ENCODE measurements around the gene TBXA2R. TPM values are rescaled to one million over a fixed set of nuclear protein-coding genes. Genes with fewer than 3 reads are reported as not detected.

Gene TBXA2R
- total and polyA plus RNA-seq, 2 experiments from 2014 or later, result 0.76 to 2.6 TPM

GRCh38 chr19:3580156-3580934 is 26.3 kb downstream of the TBXA2R start:
- TF ChIP-seq EZH2 (IDR thresholded peaks at IDR 0.05; ENCODE audit: insufficient read depth, poor library complexity, severe bottlenecking) (no peak), EZH2phosphoT487 (IDR thresholded peaks at IDR 0.05; ENCODE audit: insufficient read depth, low read depth) (no peak)
- Histone ChIP-seq H3K4me3 (no peak overlapping the region), H3K36me3 (ENCODE audit: low read depth) (no peaks in the 10 kb centered on the region), H3K79me2 (ENCODE audit: insufficient read depth) (no peaks in the 10 kb centered on the region), H3F3A (ENCODE audit: insufficient read depth) (peaks cover 24% of the 10 kb centered on the region), H4K20me1 (ENCODE audit: insufficient read depth) (no peaks in the 10 kb centered on the region), H3K9me2 (ENCODE audit: insufficient read depth) (no peaks in the 10 kb centered on the region), H3K9ac (peak overlapping the region; percentile 28), H3K9me3 (ENCODE audit: low read depth) (no peaks in the 10 kb centered on the region), H3K4me1 (ENCODE audit: insufficient read depth) (peaks cover 20% of the 10 kb centered on the region), H3K27me3 (replicated peaks; ENCODE audit: insufficient read depth) (no peaks in the 10 kb centered on the region), H3K27ac (peak overlapping the region; percentile 63), H2AFZ (no peak overlapping the region), H3K4me2 (ENCODE audit: unreplicated experiment) (peak overlapping the region; percentile 48)
- WGBS, 2 experiments (ENCODE audit: low coverage in 1 of 2, low lambda C conversion rate in 2 of 2, missing lambda C conversion rate in 2 of 2), result 18 to 21% methylated on average over 11 of the region's 11 CpGs
- in situ Hi-C loops (cut with MboI), result no loop called here
- peak; percentile 97 for DNase-seq

DNA sequence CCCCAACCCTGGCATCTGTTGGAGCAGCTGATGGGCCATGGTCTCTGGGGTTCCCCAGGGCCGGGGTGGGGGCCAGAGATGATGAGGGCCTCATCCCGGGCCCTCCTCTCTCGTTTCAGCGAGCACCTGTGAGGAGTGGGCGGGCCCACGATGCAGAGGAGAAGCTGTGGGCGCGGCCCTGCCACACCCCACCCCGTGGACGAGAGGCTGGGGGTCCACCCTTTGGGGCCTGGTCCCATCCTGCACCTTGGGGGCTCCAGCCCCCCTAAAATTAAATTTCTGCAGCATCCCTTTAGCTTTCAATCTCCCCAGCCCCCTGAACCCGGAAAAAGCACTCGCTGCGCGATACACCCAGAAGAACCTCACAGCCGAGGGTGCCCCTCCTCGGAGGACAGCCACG is 28.3 kb downstream of the TBXA2R start:
- Histone ChIP-seq H3K9me3 (ENCODE audit: low read depth) (no peaks in the 10 kb centered on the region), H3K4me3 (no peak overlapping the region), H3F3A (ENCODE audit: insufficient read depth) (peaks cover 35% of the 10 kb centered on the region), H3K79me2 (ENCODE audit: insufficient read depth) (no peaks in the 10 kb centered on the region; the same call in 1 of the 2 replicates), H3K9me2 (ENCODE audit: insufficient read depth) (no peaks in the 10 kb centered on the region), H3K9ac (no peak overlapping the region), H4K20me1 (ENCODE audit: insufficient read depth) (no peaks in the 10 kb centered on the region), H3K27ac (no peak overlapping the region), H3K4me1 (ENCODE audit: insufficient read depth) (peaks cover 20% of the 10 kb centered on the region), H3K27me3 (replicated peaks; ENCODE audit: insufficient read depth) (no peaks in the 10 kb centered on the region), H3K36me3 (ENCODE audit: low read depth) (no peaks in the 10 kb centered on the region), H2AFZ (no peak overlapping the region), H3K4me2 (ENCODE audit: unreplicated experiment) (no peak overlapping the region)
- WGBS, 2 experiments (ENCODE audit: low coverage in 1 of 2, low lambda C conversion rate in 2 of 2, missing lambda C conversion rate in 2 of 2), result 71 to 72% methylated on average over 13 to 17 of the region's 17 CpGs
- in situ Hi-C loops (cut with MboI), result no loop called here
- TF ChIP-seq EZH2phosphoT487 (IDR thresholded peaks at IDR 0.05; ENCODE audit: insufficient read depth, low read depth), result no peak
- no peak for TF ChIP-seq EZH2 (IDR thresholded peaks at IDR 0.05; ENCODE audit: insufficient read depth, poor library complexity, severe bottlenecking)
- no peak for DNase-seq

DNA sequence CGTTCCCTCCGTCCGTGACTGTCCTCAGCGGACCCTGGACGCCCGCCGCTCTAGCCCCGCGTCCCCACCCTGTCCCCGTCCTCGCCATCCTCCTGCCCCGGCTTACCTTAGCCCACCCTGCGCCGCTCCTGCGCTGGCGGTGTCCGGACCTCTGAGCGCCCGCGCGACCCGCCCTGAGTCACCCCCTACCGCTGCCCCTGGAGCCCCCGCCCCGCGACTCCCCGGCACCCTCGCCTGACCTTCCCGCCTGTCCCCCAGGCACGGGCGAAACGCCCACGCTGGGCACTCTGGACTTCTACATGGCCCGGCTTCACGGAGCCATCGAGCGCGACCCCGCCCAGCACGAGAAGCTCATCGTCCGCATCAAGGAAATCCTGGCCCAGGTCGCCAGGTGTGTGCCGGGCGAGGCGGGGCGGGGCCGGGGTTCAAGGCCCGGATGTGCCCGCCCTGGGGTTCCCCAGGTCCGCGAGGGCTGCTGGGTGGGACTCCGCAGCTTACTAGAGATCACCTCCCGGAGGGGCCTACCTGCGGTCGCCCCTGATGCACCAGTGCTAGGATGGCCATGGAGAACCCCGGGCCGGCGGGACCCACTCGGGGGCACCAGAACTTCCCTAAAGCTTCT is 28.8 kb downstream of the TBXA2R start:
- in situ Hi-C loops (cut with MboI), result no loop called here

GRCh38 chr19:3576696-3577443 is 29.8 kb downstream of the TBXA2R start:
- TF ChIP-seq EZH2 (IDR thresholded peaks at IDR 0.05; ENCODE audit: insufficient read depth, poor library complexity, severe bottlenecking) (no peak), EZH2phosphoT487 (IDR thresholded peaks at IDR 0.05; ENCODE audit: insufficient read depth, low read depth) (no peak)
- H3K9me3 ChIP-seq (ENCODE audit: low read depth), result no peaks in the 10 kb centered on the region
- H3K27ac ChIP-seq, result no peak overlapping the region
- H3K9me2 ChIP-seq (ENCODE audit: insufficient read depth), result no peaks in the 10 kb centered on the region
- no peaks in the 10 kb centered on the region; the same call in 1 of the 2 replicates for H3K79me2 ChIP-seq (ENCODE audit: insufficient read depth)
- H4K20me1 ChIP-seq (ENCODE audit: insufficient read depth), result no peaks in the 10 kb centered on the region
- peaks cover 20% of the 10 kb centered on the region for H3K4me1 ChIP-seq (ENCODE audit: insufficient read depth)
- peak overlapping the region; percentile 20; the same call in 1 of the 2 replicates for H3K9ac ChIP-seq
- H3K4me3 ChIP-seq, result peak overlapping the region; percentile 52
- in situ Hi-C loops (cut with MboI), result no loop called here
- DNase-seq, result peak; percentile 90
- 5 to 19% methylated on average over 27 to 72 of the region's 78 CpGs for WGBS, 2 experiments (ENCODE audit: low coverage in 1 of 2, low lambda C conversion rate in 2 of 2, missing lambda C conversion rate in 2 of 2)
- H3K4me2 ChIP-seq (ENCODE audit: unreplicated experiment), result peak overlapping the region; percentile 36
- H3K36me3 ChIP-seq (ENCODE audit: low read depth), result no peaks in the 10 kb centered on the region
- peak overlapping the region; percentile 32; the same call in 1 of the 2 replicates for H2AFZ ChIP-seq
- H3F3A ChIP-seq (ENCODE audit: insufficient read depth), result peaks cover 35% of the 10 kb centered on the region
- no peaks in the 10 kb centered on the region for H3K27me3 ChIP-seq (replicated peaks; ENCODE audit: insufficient read depth)

More for the DNA sequence above, 28.8 kb downstream of the TBXA2R start:
- Histone ChIP-seq H3K4me3 (no peak overlapping the region), H4K20me1 (ENCODE audit: insufficient read depth) (no peaks in the 10 kb centered on the region), H3F3A (ENCODE audit: insufficient read depth) (peaks cover 35% of the 10 kb centered on the region), H3K9ac (no peak overlapping the region), H3K27ac (no peak overlapping the region), H3K9me3 (ENCODE audit: low read depth) (no peaks in the 10 kb centered on the region), H3K9me2 (ENCODE audit: insufficient read depth) (no peaks in the 10 kb centered on the region), H3K79me2 (ENCODE audit: insufficient read depth) (no peaks in the 10 kb centered on the region; the same call in 1 of the 2 replicates), H3K36me3 (ENCODE audit: low read depth) (no peaks in the 10 kb centered on the region), H3K27me3 (replicated peaks; ENCODE audit: insufficient read depth) (no peaks in the 10 kb centered on the region), H2AFZ (no peak overlapping the region), H3K4me1 (ENCODE audit: insufficient read depth) (peaks cover 20% of the 10 kb centered on the region), H3K4me2 (ENCODE audit: unreplicated experiment) (no peak overlapping the region)
- 79 to 84% methylated on average over 28 to 60 of the region's 60 CpGs for WGBS, 2 experiments (ENCODE audit: low coverage in 1 of 2, low lambda C conversion rate in 2 of 2, missing lambda C conversion rate in 2 of 2)
- TF ChIP-seq EZH2 (IDR thresholded peaks at IDR 0.05; ENCODE audit: insufficient read depth, poor library complexity, severe bottlenecking) (no peak), EZH2phosphoT487 (IDR thresholded peaks at IDR 0.05; ENCODE audit: insufficient read depth, low read depth) (no peak)
- DNase-seq, result no peak
